K562 (cell line): ENCODE results near the gene RUVBL1. TPM values are rescaled to one million over a fixed set of nuclear protein-coding genes. Genes with fewer than 3 reads are reported as not detected.
A peak's percentile ranks its signal among the peaks of the same experiment; 100 is the strongest.

Experiments used
- CHD7 ChIP-seq: fragments of 200-600 bp; sonication (generic); IDR thresholded peaks from one replicate; pipeline ENCODE4 v1.6.1; 2012; ENCODE audit warnings: mild to moderate bottlenecking, low read depth, low read length, inconsistent platforms
- COPS2 ChIP-seq: fragments of 450-650 bp; conservative IDR thresholded peaks from 2 replicates; pipeline ENCODE4 v1.6.1; 2016; ENCODE audit warnings: mild to moderate bottlenecking, moderate library complexity
- HEY1 ChIP-seq: fragments of 250-450 bp; sonication (Bioruptor Pico); IDR thresholded peaks from 2 replicates; pipeline ENCODE4 v1.5.0; 2020; ENCODE audit warnings: mild to moderate bottlenecking, moderate library complexity, borderline replicate concordance
- PBX2 ChIP-seq, 2 experiments: IDR thresholded peaks in 1 of 2; conservative IDR thresholded peaks in 1 of 2; 2 replicates each; pipeline ENCODE4 v1.6.1; 2016; ENCODE audit warnings: low read depth in 2 of 2, mild to moderate bottlenecking in 1 of 2, missing compliant biosample characterization in 1 of 2, missing genetic modification characterization in 1 of 2, moderate library complexity in 1 of 2
- RBM17 ChIP-seq: fragments of 200-400 bp; formaldehyde crosslinking; IDR thresholded peaks from 2 replicates; pipeline ENCODE4 v1.6.1; 2017; ENCODE audit warnings: low read depth, mild to moderate bottlenecking, low read length, borderline replicate concordance
- RBM22 ChIP-seq: fragments of 200-400 bp; formaldehyde crosslinking; IDR thresholded peaks from 2 replicates; pipeline ENCODE4 v1.6.1; 2018; ENCODE audit warnings: low read length, low read depth; ENCODE audit not compliant: poor library complexity, severe bottlenecking
- TFAM ChIP-seq: fragments of 250-450 bp; sonication (Bioruptor Pico); conservative IDR thresholded peaks from 2 replicates; pipeline ENCODE4 v1.5.0; 2021; ENCODE audit warnings: mild to moderate bottlenecking, moderate library complexity
- TRIM28 ChIP-seq: fragments of 450-650 bp; IDR thresholded peaks from 2 replicates; pipeline ENCODE4 v1.6.1; 2017
- ZEB2 ChIP-seq: fragments of 450-650 bp; IDR thresholded peaks from 2 replicates; pipeline ENCODE4 v1.6.1; 2016
- ZNF57 ChIP-seq: fragments of 450-650 bp; formaldehyde crosslinking; IDR thresholded peaks from 2 replicates; pipeline ENCODE4 v1.4.0; 2020; ENCODE audit warnings: mild to moderate bottlenecking, moderate library complexity
- polyA plus RNA-seq, 8 experiments: library from polyadenylated mRNA; depleted of rRNA in 4 of 8; stranded (reverse) in 5 of 8; unstranded in 3 of 8; fragments of >200 nt; fragmentation: Nextera tagmentation in 2 of 8; fragmentation: Illumina TruSeq in 1 of 8; extraction: Ambion mirVana in 2 of 8; extraction: Trizol in 1 of 8; gene quantifications; 2 replicates each; pipeline versions ENCODE4 v1.2.1 to v1.2.3, GENCODE V29; 2011 to 2014; ENCODE audit warnings: inconsistent platforms in 1 of 8, missing spikeins in 1 of 8
- total RNA-seq, 7 experiments: library from RNA; depleted of rRNA in 6 of 7; stranded (reverse); fragments of >200 nt in 6 of 7; fragmentation: Illumina TruSeq in 2 of 7; extraction: Trizol in 2 of 7; gene quantifications; 2 replicates each; pipeline versions ENCODE4 v1.2.1 to v1.2.3, GENCODE V29; 2011 to 2021; ENCODE audit warnings: low replicate concordance in 1 of 7
- TF ChIP-seq, protein P1 (sequence below): fragments of 200-800 bp; sonication (Bioruptor generic); IDR thresholded peaks from 2 replicates; pipeline ENCODE4 v1.6.1; 2017; ENCODE audit warnings: missing genetic modification characterization, missing compliant biosample characterization

RUVBL1 gene
- total and polyA plus RNA-seq, 9 of the 15 experiments (the other 6 are each of a cell fraction or from before 2014, with no cell fraction given) = 20.7 to 147 (median 113) TPM

DNA sequence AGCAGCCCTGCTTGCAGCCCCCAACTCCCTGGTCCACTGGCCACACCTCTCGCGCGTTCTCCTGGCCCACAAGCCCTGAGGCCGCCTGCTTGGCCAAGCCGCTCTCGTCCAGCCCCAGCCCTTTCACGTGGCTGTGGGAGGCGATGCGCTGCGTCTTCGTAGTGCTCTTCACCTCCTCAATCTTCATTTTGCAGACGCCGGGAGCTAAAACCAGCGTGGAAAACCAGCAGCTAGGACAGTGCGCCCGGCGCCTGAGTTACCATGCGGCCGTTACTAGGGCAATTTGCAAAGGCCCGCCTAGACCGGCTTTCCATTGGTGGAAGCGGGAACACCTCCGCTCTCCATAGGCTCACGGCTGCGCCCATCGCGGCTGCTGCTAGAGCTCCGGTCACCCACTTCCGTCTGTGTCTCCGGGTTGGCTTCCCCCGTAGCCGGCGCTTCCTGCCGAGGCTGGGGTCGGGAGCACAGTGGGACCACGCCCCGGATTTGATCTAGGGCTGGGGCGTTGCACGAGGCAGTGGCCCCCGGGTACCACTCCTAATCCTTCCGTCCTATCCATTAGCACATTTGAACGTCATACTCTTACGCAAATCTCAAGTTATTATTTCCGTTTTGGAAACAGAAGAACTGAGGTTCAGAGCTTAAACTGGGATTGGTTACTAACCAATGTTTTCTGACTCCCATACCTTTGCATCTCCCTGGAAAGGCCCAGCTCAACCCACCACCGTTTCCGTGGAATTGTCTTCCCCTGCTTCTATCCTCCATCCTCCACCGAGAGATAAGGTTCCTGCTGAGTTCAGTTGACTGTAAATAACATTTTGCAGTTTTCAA, at the start of gene RUVBL1 (continued):
- TF ChIP-seq CHD7 = no peak
- TF ChIP-seq TFAM = no peak
- TF ChIP-seq PBX2 (CRISPR knock-in tag; IDR thresholded peaks at IDR 0.05; ENCODE audit: low read depth) = peak; percentile 85
- TF ChIP-seq PBX2 (tag; conservative IDR thresholded peaks at IDR 0.05; ENCODE audit: low read depth) = peak; percentile 98
- TF ChIP-seq RBM22 = no peak
- TF ChIP-seq ZNF57 = no peak
- no peak for TF ChIP-seq RBM17
- no peak for TF ChIP-seq HEY1 (CRISPR knock-in tag)
- no peak for TF ChIP-seq COPS2
- TF ChIP-seq, protein P1, sequence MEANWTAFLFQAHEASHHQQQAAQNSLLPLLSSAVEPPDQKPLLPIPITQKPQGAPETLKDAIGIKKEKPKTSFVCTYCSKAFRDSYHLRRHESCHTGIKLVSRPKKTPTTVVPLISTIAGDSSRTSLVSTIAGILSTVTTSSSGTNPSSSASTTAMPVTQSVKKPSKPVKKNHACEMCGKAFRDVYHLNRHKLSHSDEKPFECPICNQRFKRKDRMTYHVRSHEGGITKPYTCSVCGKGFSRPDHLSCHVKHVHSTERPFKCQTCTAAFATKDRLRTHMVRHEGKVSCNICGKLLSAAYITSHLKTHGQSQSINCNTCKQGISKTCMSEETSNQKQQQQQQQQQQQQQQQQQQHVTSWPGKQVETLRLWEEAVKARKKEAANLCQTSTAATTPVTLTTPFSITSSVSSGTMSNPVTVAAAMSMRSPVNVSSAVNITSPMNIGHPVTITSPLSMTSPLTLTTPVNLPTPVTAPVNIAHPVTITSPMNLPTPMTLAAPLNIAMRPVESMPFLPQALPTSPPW = peak; percentile 77
- peak; percentile 89 for TF ChIP-seq ZEB2
- TF ChIP-seq TRIM28 = no peak
